Activated CD4-positive, alpha-beta T cell treated with anti-CD3 and anti-CD28 coated beads, Interleukin-2, amount 10 ng/mL, durations not matched to agents 24 days and 14 days (primary cell): ENCODE measurements around the gene TMEM154. TPM values are rescaled to one million over a fixed set of nuclear protein-coding genes. Genes with fewer than 3 reads are reported as not detected.
A peak's percentile ranks its signal among the peaks of the same experiment; 100 is the strongest.
"Not testable (repeated sequence)": the region's sequence is repeated elsewhere in the genome, so short reads cannot be mapped to it uniquely, and the experiment has no call there.

Experiments used
- DNase-seq: peaks from one replicate; pipeline ENCODE4 v3.0.0; 2022
- H3K27ac Mint-ChIP-seq: one replicate; pipeline ENCODE4 v1.8.0; 2022; ENCODE audit warnings: mild to moderate bottlenecking, mixed read lengths
- H3K27me3 Mint-ChIP-seq: one replicate; pipeline ENCODE4 v1.8.0; 2022; ENCODE audit warnings: mixed read lengths
- H3K36me3 Mint-ChIP-seq: one replicate; pipeline ENCODE4 v1.8.0; 2022; ENCODE audit warnings: low read depth, mild to moderate bottlenecking, mixed read lengths
- H3K4me1 Mint-ChIP-seq: one replicate; pipeline ENCODE4 v1.8.0; 2021; ENCODE audit warnings: mixed read lengths
- H3K4me3 Mint-ChIP-seq: one replicate; pipeline ENCODE4 v1.8.0; 2022; ENCODE audit warnings: mild to moderate bottlenecking, moderate library complexity, mixed read lengths
- H3K9me3 Mint-ChIP-seq: one replicate; pipeline ENCODE4 v1.8.0; 2021; ENCODE audit warnings: mixed read lengths
- intact Hi-C: fragments of 100-400 bp; cut with micrococcal nuclease; formaldehyde crosslinking; loops from one replicate; pipeline ENCODE4 v1.15.1; 2023
- total RNA-seq: library from RNA; stranded (reverse); gene quantifications from 2 replicates; pipeline ENCODE4 v1.2.3, GENCODE V29; 2022

TMEM154 gene
- total RNA-seq, 1 donor from 2014 or later, result 9.0 TPM

DNA sequence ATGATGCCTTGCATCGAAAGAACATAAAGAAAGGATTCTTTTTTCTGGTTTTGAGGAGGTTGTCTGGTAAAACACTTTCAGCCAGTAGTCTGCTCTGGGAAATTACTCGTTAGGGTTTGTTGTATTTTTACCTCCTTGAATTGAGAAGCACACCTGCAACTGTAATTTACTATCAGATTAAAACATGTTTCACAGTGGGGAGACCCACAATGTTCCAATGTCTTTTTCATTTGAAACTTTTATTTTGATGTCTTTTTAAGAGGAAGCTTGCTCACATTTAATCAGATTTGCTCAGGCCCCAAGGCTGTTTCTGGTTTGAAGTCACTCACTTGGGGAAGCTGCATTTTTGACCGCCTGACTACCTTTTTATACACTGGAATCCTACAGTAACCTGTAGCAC is 12.0 kb downstream of the TMEM154 start:
- peaks cover 27% of the 10 kb centered on the region for H3K36me3 Mint-ChIP-seq
- H3K9me3 Mint-ChIP-seq, result no peaks in the 10 kb centered on the region
- intact Hi-C loops, result no loop called here
- H3K27ac Mint-ChIP-seq, result no peak overlapping the region
- no peak overlapping the region for H3K4me3 Mint-ChIP-seq
- DNase-seq, result no peak
- peaks cover 21% of the 10 kb centered on the region for H3K4me1 Mint-ChIP-seq
- no peaks in the 10 kb centered on the region for H3K27me3 Mint-ChIP-seq

GRCh38 chr4:152666946-152667345 is 12.9 kb downstream of the TMEM154 start:
- Mint-ChIP-seq H3K36me3 (peaks cover 27% of the 10 kb centered on the region), H3K9me3 (no peaks in the 10 kb centered on the region), H3K27ac (no peak overlapping the region), H3K4me1 (peaks cover 22% of the 10 kb centered on the region), H3K4me3 (no peak overlapping the region), H3K27me3 (no peaks in the 10 kb centered on the region)
- intact Hi-C loops, result no loop called here
- no peak for DNase-seq

- no peaks in the 10 kb centered on the region for H3K27me3 Mint-ChIP-seq
- no peak for DNase-seq
- intact Hi-C loops, result no loop called here
- H3K9me3 Mint-ChIP-seq, result no peaks in the 10 kb centered on the region
- H3K27ac Mint-ChIP-seq, result no peak overlapping the region
- no peak overlapping the region for H3K4me3 Mint-ChIP-seq
- H3K36me3 Mint-ChIP-seq, result peaks cover 29% of the 10 kb centered on the region
- peaks cover 27% of the 10 kb centered on the region for H3K4me1 Mint-ChIP-seq
Measured at GRCh38 chr4:152665691-152666395, 14.0 kb downstream of the TMEM154 start.

GRCh38 chr4:152664067-152664378 is 15.8 kb downstream of the TMEM154 start:
- H3K27me3 Mint-ChIP-seq, intact Hi-C loops, H3K27ac Mint-ChIP-seq, DNase-seq, H3K4me3 Mint-ChIP-seq, H3K9me3 Mint-ChIP-seq: not testable (repeated sequence)
- Mint-ChIP-seq H3K36me3 (peaks cover 33% of the 10 kb centered on the region), H3K4me1 (peaks cover 31% of the 10 kb centered on the region)

DNA sequence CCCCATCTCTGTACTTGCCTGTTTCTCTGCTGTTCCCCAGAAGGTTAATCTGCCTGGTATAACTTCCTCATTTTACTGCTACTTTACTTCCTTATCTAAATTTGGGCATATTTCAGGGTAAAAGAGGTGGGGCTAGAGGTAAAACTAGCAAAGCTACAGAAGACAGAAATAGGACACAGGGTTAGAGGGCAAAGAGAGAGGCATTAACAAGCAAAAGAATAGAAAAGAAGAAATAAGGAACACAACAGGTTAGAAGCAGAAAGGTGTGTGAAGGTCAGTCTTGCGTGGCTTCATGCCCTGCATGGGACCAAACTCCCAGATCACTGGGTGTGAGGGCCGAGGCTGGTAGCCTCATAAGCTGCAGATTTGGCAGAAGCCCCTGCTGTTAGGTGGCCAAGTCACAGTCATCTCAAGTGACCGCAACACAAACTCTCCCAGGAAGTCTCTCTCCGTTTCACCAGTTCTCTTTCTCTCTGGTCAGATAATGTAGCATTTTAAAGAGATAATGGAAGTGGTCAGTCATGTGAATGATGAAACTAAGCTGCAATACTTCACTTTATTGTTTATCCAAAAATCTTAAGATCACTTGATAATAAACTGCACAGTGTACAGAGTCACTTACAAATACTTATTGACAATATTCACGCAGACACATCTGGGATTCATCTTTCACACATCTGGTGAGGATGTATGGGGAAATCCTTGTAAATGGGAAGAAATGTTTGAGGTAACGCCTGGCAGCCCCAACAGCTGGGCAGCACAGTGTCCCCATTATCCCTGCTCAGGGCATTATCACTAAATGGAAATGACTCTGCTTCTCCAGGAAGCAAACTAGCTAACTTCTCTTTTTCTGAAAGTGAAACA is 16.4 kb downstream of the TMEM154 start:
- Mint-ChIP-seq H3K4me3 (peak overlapping the region; percentile 6), H3K36me3 (peaks cover 39% of the 10 kb centered on the region), H3K27ac (no peak overlapping the region), H3K27me3 (no peaks in the 10 kb centered on the region), H3K4me1 (peaks cover 31% of the 10 kb centered on the region), H3K9me3 (peaks cover 5% of the 10 kb centered on the region)
- intact Hi-C loops, result no loop called here
- no peak for DNase-seq

- peaks cover 31% of the 10 kb centered on the region for H3K4me1 Mint-ChIP-seq
- DNase-seq, result no peak
- H3K27me3 Mint-ChIP-seq, result no peaks in the 10 kb centered on the region
- peaks cover 50% of the 10 kb centered on the region for H3K36me3 Mint-ChIP-seq
- H3K9me3 Mint-ChIP-seq, result peaks cover 15% of the 10 kb centered on the region
- intact Hi-C loops, result no loop called here
- H3K4me3 Mint-ChIP-seq, result peak overlapping the region; percentile 45
- H3K27ac Mint-ChIP-seq, result peak overlapping the region; percentile 58
Measured at GRCh38 chr4:152661649-152662048, 18.1 kb downstream of the TMEM154 start.

DNA sequence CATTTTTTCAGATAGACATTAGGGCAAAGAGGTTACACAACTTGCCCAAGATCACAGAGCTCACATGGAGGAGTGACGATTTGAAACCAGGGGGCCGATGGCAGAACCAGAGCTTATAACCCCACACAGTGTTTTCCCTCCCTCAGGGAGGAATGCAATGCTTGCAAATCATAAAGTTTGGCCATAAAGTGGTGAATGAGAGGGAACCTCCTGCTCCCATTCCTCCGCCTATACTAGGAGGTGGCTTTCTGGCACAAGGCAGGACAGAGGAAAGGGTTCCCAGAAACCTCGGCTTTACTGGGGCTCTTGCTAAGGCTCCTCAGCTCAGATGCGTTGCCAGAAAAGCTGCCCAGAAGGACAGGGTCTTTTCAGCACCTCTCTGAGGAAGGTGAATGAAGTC is 19.3 kb downstream of the TMEM154 start:
- peaks cover 31% of the 10 kb centered on the region for H3K4me1 Mint-ChIP-seq
- no peak overlapping the region for H3K27ac Mint-ChIP-seq
- DNase-seq, result no peak
- H3K4me3 Mint-ChIP-seq, result no peak overlapping the region
- H3K27me3 Mint-ChIP-seq, result no peaks in the 10 kb centered on the region
- intact Hi-C loops, result no loop called here
- peaks cover 20% of the 10 kb centered on the region for H3K9me3 Mint-ChIP-seq
- peaks cover 56% of the 10 kb centered on the region for H3K36me3 Mint-ChIP-seq

- intact Hi-C loops, result no loop called here
- peaks cover 20% of the 10 kb centered on the region for H3K9me3 Mint-ChIP-seq
- no peaks in the 10 kb centered on the region for H3K27me3 Mint-ChIP-seq
- peaks cover 56% of the 10 kb centered on the region for H3K36me3 Mint-ChIP-seq
- H3K4me3 Mint-ChIP-seq, result no peak overlapping the region
- peaks cover 31% of the 10 kb centered on the region for H3K4me1 Mint-ChIP-seq
- DNase-seq, result no peak
- H3K27ac Mint-ChIP-seq, result no peak overlapping the region
Measured at GRCh38 chr4:152659806-152660205, 20.0 kb downstream of the TMEM154 start.

DNA sequence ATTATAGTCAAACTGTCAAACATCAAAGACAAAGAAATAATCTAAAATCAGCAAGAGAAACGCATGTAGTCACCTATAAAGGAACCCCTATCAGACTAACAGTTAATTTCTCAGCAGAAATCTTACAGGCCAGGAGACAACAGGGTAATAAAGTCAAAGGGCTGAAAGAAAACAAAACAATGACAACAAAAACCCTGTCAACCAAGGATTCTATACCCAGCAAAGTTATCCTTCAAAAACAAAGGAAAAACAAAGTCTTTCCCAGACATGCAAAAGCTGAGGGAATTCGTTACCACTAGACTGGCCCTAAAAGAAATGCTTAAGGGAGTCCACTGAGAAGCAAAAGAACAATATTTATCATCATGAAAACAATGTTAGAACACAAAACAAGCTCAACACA is 22.1 kb downstream of the TMEM154 start:
- no peak for DNase-seq

GRCh38 chr4:152655272-152656129 is 24.3 kb downstream of the TMEM154 start:
- no peak for DNase-seq
- intact Hi-C loops, result no loop called here

More for the DNA sequence above, 22.1 kb downstream of the TMEM154 start:
- Mint-ChIP-seq H3K9me3 (peaks cover 20% of the 10 kb centered on the region), H3K4me1 (peaks cover 18% of the 10 kb centered on the region), H3K27me3 (no peaks in the 10 kb centered on the region), H3K27ac (no peak overlapping the region), H3K36me3 (peaks cover 45% of the 10 kb centered on the region), H3K4me3 (no peak overlapping the region)
- intact Hi-C loops, result no loop called here

GRCh38 chr4:152652102-152652501 is 27.7 kb downstream of the TMEM154 start:
- H3K27me3 Mint-ChIP-seq, result no peaks in the 10 kb centered on the region
- H3K36me3 Mint-ChIP-seq, result peaks cover 34% of the 10 kb centered on the region
- peaks cover 9% of the 10 kb centered on the region for H3K4me1 Mint-ChIP-seq
- no peak overlapping the region for H3K4me3 Mint-ChIP-seq
- H3K27ac Mint-ChIP-seq, result no peak overlapping the region
- intact Hi-C loops, result no loop called here
- DNase-seq, result no peak
- H3K9me3 Mint-ChIP-seq, result peaks cover 5% of the 10 kb centered on the region

More at GRCh38 chr4:152655272-152656129, 24.3 kb downstream of the TMEM154 start:
- H3K4me3 Mint-ChIP-seq, result no peak overlapping the region
- H3K27ac Mint-ChIP-seq, result no peak overlapping the region
- peaks cover 10% of the 10 kb centered on the region for H3K4me1 Mint-ChIP-seq
- H3K36me3 Mint-ChIP-seq, result peaks cover 46% of the 10 kb centered on the region
- no peaks in the 10 kb centered on the region for H3K27me3 Mint-ChIP-seq
- peaks cover 20% of the 10 kb centered on the region for H3K9me3 Mint-ChIP-seq

- DNase-seq, result no peak
- H3K36me3 Mint-ChIP-seq, result peaks cover 33% of the 10 kb centered on the region
- H3K27me3 Mint-ChIP-seq, result no peaks in the 10 kb centered on the region
- H3K9me3 Mint-ChIP-seq, result peaks cover 5% of the 10 kb centered on the region
- H3K4me1 Mint-ChIP-seq, result peaks cover 9% of the 10 kb centered on the region
- no peak overlapping the region for H3K27ac Mint-ChIP-seq
- no peak overlapping the region for H3K4me3 Mint-ChIP-seq
- intact Hi-C loops, result no loop called here
Measured at GRCh38 chr4:152651473-152652060, 28.2 kb downstream of the TMEM154 start.

- no peak overlapping the region for H3K4me3 Mint-ChIP-seq
- DNase-seq, result no peak
- no peaks in the 10 kb centered on the region for H3K27me3 Mint-ChIP-seq
- H3K4me1 Mint-ChIP-seq, result peaks cover 17% of the 10 kb centered on the region
- intact Hi-C loops, result no loop called here
- no peak overlapping the region for H3K27ac Mint-ChIP-seq
- no peaks in the 10 kb centered on the region for H3K9me3 Mint-ChIP-seq
- H3K36me3 Mint-ChIP-seq, result peaks cover 27% of the 10 kb centered on the region
Measured at GRCh38 chr4:152646221-152646620, 33.6 kb downstream of the TMEM154 start.
